T follicular helper cell (primary cell): ENCODE measurements around the gene AHCYL2.
"Not testable (repeated sequence)": the region's sequence is repeated elsewhere in the genome, so short reads cannot be mapped to it uniquely, and the experiment has no call there.

ENCODE experiments used
- DNase-seq: peaks from one replicate; pipeline ENCODE4 v3.0.0-alpha.2; 2020; ENCODE audit warnings: low read depth

The AHCYL2 gene

DNA sequence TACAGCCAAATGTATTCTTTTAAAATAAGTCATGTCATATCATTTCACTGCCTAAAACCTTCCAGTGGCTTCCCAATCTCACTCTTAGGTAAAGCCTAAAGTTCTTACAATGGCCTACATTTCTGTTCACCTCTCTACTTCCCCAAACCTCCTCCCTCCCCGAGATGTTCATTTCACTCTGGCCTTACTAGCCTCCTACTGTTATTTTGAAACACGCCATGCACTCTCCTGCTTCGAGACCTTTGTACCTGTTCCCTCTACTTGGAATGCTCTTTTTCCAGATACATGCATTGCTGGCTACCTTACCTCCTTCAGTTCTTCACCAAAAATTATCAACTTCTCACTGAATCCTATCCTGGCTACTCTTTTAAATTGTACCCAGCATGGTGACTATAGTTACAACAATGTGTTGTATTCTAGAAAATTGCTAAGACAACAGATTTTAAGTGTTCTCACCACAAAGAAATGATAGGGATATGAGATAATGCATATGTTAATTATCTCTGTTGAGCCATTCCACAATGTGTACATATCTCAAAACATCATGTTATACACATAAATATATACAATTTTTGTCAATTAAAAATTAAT is 158.8 kb downstream of the AHCYL2 start:
- DNase-seq = no peak

DNA sequence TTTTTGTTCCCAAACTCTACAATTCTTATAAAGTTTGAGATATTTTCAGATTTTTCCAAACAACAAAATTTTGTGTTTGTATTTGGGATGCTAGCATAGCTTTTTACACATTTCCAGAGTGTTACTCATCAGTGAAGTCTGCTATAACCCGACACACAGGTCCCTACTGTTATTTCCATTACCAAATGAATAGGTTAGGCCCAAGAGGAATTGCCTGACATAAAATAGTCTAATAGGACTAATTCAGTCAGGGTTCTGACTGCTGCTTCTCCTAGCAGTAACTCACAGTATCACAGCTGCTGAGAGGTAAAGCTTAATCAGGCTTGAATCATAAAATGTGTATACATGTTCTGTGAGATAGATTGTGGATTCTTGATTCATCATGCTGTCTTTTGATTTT is 160.3 kb downstream of the AHCYL2 start:
- no peak for DNase-seq

DNA sequence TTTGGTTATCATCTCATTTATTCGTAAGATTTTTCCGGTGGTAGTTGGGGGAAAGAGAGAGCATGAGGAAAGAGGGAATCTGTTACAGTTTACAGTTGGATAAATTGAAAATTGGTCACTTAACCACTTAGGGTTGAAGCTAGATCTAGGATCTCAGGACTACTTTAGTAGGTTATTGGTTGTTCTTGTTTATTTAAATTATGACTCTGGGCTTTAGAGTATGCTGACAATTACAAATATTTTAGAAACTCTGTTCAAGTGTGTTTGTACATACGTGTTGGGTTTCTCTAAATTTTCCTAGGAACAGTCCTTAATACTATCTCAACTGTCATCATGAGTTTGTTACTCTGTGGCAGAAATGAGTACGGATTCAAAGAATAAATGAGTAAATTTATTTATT is 160.8 kb downstream of the AHCYL2 start:
- no peak for DNase-seq

DNA sequence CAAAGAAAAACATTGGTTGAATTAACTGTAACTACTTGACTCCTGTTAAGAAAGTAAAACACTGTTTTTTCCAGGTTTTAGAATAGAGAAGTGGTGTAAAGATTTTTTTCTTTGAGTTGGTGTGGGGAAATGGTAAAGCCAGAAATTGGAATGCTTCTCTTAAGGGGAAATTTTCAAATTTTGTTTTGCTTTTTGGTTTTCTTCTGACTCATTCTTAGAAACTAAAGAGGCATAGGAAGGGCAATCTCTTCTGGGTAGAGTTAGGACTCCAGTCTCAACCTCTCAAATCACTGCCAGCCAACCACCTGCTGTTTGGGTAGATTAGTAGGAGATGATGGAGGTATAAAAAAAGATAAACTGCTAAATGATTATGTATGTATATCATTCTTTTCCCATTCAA is 161.7 kb downstream of the AHCYL2 start:
- DNase-seq = no peak

DNA sequence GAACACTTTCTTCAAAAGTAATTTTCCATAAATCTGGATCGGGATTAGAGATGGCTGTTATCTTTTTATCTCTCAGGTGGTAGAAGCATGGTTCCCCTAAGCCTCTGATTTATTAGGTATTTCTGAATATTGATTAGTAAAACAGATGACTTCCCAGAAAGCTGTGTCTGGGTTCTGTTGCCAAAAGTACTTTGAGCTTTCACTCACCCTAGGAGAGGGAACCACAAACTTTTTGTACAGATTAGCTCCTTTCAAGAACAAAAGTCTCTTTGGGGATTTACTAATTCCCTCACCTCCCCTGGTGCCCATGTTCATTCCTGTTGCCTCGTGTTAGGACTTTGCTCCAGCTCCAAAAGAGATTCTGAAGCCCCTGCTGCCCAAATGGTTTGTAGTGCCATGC is 162.7 kb downstream of the AHCYL2 start:
- DNase-seq = no peak

DNA sequence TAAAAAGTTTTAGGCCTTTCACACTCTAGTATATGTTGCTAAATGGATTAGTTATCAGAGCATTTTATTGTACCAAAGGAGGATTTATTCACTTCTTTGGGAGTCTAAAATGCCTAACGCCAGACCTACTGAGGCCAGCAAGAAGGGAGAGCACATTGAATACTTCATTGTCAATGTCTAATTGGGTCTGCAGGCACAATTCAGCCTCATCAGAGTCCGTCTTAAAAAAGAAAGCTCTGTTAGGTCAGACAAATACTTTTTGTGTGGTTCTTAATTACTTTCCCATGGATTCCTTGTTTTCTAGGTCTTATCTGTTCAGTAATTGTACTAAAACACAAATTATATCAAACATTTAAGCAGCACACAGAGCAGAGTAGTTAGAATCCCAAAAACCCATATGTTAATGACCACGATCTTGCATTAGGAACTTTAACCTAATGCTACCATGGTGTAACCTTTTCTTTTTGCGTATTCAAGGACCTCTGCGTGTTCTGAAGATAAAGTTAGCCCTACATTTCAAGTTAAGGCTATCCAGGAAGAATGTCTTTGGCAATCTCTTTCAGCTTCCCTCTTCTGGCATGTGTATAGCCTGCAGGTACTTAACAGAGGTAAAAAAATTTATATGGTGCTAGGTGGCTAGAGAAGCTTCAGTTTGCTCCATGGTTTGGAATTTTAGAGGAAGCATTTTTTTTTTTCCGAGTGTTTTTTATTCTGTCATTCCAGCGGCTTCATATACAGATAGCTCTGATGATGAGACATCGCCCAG is 163.7 kb downstream of the AHCYL2 start:
- DNase-seq = no peak

DNA sequence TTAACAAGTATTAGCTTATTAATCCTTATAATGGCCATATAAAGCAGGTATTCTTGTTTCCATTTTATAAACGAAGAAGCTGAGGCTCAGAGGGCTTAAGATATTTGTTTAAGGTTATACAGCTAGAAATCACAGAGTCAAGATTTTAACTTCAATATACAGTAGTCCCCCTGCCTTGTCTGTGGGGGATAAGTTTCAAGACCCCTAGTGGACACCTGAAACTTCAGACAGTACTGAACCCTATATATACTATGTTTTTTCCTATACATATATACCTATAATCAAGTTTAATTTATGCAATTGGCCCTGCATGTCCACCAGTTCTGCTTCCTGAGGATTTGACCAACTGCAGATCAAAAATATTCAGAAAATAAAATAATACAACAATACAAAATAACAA is 165.0 kb downstream of the AHCYL2 start:
- DNase-seq = no peak

DNA sequence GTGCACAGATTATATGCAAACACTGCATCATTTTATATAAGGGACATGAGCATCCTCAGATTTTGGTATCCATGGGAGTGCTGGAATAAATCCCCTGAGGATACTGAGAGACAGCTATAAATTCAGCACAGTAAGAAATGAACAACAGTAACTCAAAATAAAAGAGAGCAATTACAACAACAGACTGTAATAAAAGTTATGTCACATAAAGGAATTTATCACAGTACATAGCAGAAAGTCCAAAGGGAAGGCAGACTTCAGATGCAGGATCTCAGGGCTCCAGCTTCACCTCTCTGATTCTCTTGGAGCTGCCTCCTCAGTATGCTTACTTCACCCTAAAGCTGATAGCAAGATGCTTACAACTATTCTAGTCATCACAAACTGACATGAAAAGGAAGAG is 165.5 kb downstream of the AHCYL2 start:
- DNase-seq = no peak

DNA sequence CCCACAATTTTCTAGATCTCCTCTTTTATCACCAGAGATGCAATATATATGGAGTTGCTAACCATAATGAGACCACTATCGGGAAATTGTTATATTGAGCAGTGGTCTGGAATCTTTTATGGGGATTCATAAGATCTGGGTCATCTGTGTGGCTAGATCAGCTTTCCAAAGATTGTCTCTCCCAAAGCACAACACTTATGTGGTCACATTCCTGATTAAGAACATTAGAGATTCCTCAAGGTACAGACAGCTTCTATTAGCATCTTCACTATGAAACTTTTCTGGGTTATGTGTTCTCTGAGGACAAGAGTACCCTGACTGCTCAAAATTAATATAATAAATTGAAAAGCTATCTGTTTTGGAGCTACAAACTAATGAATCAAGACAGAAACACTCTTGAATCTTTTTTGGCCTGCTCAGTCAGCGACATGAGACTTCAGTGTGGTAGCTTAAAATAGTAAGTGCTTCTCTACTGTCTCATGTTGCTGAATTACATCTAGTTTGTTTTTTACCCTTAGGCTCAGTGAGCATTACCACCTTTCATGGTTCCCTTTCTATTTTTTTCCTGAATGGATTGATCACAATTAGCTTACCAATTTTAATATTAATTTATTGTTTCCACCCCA is 166.8 kb downstream of the AHCYL2 start:
- no peak for DNase-seq

DNA sequence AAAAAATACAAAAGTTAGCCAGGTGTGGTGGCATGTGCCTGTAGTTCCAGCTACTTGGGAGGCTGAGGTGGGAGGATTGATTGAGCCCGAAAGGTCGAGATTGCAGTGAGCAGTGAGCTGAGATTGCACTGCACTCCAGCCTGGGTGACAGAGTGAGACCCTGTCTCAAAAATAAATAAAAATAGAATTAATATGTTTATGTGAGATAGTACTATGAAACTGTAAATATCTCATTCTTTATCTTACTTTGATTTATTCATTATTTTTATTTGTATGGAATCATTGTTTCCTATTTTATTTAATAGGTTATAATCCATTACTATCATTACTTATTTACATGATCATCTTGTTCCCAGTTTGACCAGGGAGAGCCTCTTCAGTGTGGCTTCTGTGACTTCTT is 168.4 kb downstream of the AHCYL2 start:
- DNase-seq = no peak

DNA sequence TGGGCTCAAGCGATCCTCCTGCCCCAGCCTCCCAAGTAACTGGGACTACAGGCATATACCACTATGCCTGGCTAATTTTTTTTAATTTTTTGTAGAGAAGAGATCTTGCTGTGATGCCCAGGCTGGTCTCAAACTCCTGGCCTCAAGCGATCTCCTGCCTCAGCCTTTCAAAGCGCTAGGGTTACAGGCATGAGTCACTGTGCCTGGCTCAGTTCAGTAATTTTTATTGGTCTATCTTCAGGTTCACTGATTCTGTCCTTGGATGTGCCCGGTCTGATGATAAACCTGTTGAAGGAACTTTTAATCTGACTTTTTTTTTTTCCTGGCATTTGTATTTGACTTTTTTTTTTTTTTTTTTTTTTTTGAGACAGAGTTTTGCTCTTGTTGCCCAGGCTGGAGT is 169.3 kb downstream of the AHCYL2 start:
- no peak for DNase-seq

DNA sequence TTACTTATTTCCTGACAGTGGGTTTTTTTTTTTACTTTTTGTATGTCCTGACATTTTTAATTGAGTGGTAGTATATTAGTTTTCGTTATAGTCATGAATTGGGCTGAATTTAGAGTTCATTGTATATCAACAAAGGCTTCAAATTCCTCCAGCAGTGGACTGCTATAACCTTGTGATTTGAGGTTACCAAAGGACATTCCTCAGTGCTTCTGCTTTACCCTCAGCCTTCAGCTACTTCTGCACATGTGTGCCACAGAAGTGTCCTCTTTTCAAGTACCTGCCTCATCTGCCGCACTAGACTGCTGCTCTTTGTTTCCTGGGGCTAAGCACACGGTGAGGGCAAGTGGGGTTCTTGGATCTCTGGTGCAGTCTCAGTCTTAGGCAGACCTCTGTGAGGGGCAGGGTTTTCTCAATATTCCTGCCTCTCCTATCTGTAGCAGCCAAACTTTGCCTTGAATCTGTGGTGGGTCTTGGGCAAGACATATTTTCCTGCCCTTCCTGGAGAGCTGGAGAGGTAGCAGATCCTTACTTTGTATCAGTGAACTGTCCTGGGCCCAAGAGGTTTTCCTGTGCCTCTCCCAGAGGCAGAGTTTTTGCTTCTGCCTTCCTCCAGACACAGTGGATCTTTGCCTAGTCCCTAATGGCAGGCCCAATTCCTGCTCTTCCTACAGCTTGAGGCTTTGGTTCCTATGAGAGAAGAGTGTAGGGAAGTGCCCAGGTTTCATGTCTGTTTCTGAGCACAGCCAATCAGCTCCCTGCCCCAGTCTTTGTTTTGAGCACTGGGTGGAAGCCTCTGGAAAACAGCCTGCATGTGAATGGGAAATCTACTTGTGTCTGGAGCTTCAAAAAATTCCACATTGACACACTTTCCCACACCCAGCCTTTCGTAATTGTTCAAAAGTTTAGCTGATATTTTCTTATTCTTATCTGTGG is 170.4 kb downstream of the AHCYL2 start:
- DNase-seq = no peak

DNA sequence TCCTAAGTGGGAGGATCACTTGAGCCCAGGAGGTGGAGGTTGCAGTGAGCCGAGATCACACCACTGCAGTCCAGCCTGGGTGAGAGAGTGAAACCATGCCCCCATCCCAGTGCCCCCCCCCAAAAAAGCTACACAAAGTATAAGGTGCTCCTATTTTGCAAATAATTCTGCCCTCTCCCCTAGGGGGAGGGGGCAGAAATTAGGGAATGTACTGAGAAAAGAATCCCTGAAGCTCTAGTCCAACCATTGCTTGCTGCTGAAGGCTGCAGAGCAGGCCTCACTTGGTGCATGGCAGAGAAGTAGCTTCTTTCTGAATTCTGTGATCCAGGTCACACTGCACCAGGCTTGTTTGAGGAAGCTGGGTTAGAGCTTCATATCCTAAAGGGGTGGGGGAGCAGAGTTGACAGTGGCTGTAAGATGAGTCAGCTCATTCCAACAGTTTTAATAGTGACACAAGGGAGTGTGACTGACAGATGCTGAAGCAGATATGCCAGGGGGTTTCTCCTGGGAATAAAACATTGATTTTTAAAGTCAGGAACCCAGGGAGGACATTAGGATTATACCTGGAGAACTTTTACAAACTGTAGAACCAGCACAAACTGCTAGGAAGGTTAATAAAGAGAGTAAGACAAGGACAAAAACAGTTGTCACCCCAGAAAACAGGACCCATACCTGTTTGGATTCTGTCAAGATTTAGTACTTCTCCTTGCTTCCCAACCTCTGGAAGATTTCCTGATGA is 176.6 kb downstream of the AHCYL2 start:
- no peak for DNase-seq

DNA sequence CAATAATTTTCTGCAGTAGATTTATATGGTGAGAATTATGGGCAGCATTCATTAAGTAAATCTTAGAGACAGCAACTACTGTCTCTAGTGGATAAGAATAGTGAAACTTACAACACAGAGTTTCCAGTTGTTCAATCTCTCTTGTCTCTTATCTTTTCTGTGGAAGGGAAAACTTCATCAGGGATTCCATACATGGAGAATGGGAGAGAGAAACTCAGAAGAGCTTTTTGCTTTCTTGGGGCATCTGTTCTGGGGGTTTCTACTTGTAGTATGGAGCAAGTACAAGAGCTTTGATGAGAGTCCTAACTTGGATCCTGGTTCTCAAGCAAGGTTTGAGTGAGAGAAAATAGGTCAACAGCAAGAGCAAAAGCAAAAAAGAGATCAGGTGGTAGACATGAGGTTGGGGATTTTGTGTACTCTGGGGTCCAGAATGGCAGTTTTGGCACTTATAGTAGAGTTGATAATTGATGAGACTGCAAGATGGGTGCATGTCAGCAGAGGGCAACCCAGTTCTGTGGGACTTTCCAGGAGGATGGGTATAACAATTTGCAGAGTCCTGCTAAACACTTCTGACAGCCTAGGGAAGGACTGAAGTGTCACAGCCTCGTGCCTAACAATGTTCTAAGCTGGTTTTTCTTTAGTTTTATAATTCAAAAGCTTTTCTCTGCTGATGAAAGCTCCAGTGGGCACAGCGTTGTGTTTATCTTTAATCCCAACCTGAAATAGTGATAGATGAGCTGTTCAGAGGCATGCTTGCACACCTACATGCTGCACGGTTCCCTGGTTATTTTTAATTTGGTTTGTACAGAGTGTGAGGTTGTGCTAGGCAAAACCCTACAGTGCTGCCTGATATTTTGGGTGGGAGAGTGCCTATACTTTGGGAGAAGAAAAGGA is 177.4 kb downstream of the AHCYL2 start:
- no peak for DNase-seq

DNA sequence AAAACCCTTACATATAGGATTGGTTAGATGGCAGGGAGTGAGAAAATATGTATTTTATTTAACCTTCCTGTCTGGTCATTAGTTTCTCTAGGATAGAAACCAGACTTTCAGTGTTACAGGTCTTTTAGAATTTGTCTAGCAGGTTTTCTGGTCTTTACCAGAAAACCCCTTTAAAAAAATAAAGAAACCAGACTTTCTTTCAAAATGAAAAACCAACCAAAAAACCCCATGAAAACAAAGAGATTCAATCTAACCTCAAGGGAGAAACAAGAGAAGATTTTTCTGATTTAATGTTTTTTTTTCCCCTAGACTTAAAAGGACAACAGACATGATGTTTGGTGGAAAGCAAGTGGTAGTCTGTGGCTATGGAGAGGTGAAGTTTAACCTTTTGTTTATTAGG is 180.7 kb downstream of the AHCYL2 start:
- no peak for DNase-seq

DNA sequence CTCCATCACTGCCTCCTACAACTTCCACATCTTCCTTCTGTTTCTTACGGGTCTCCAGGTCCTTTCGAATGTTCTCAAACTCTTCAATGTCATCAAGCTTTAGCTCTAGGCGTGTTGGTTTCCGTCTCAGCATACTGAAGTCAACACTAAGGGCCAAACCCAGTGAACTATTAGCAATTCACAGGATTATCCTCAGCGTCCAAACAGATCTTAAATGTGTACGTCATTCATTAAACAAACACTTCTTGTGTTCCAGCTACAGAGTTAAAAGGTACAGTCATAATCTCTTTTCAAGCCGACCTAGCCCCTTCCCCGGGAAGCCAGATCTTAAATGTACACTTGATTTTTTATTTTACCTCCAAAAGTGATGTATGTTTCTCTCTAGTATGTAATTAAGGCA is 185.4 kb downstream of the AHCYL2 start:
- not testable (repeated sequence) for DNase-seq

DNA sequence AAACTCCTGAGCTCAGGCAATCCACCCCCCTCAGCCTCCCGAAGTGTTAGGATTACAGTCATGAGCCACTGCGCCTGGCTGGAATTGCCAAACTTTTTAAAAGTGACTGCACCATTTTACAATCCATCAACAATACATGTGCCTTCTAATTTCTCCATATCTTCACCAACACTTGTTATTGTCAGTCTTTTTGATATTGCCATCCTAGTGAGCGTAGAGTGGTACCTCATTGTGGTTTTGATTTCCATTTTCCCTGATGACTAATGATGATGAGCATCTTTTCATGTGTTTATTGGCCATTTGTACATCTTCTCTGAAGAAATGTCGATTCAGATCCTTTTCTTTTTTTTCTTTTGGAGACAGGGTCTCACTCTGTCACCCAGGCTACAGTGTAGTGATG is 187.7 kb downstream of the AHCYL2 start:
- DNase-seq = no peak

DNA sequence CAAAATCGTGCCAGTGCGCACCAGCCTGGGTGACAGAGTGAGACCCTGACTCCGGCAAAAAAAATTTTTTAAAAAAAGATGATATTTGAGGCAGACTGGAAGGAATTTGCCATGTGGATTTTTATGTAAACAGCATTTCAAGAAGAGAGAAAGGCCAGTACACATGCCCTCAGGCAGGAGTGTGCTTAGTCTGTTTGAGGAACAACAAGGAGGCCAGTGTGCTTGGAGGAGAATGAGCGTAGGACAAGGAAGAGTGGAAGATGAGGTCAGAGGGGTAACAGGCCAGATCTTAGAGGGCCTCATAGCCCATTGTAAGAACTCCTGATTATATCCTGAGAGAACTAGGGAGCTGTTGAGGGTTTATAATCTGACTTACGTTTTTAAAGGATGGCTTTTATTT is 192.2 kb downstream of the AHCYL2 start:
- no peak for DNase-seq

DNA sequence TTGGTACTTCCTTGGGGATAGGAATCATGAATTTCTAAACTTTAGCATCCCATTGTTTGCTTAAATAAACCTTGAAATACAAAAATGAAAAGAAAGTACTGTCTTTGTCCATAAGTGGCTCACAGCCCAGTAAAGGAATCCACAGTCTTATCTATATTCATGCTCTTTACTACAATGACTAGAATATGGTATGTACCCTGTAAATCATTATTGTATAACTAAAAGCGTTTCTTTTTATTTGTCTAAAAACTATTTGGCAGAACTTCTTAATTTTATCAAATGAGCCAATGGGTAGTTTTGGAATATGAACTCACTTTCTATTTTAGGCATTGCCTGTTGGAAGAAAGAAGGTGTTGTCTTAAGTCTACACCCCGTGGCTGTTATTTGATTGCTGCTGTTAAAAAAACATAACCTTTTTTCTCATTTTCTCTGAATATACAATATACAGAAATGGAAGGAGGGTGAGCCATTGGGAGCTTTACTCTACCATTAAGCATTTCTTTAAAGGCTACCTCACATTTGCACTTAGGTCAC is 197.0 kb downstream of the AHCYL2 start:
- no peak for DNase-seq

DNA sequence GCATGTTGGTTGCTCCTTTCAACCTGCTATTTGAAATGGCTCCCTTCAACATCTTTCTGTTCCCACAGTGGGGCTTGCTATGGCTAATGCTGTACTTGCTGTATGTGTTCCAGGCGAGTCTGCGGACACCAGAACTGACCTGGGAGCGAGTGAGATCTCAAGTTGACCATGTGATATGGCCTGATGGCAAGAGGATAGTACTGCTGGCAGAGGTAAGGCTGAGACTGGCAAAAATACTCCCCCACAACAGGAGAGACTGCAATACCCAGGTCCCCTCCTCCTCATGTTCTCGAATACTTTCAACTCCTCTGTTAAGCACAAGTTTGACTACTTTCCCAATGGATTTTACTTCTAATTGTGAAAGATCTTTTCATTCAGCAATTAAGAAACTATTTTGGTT is 197.9 kb downstream of the AHCYL2 start:
- no peak for DNase-seq
